Purkinje cell (primary cell): ENCODE measurements around the gene STYXL1. TPM values are rescaled to one million over a fixed set of nuclear protein-coding genes. Genes with fewer than 3 reads are reported as not detected.

Experiments
- polyA plus RNA-seq: library from polyadenylated mRNA; unstranded; fragments of >200 nt; fragmentation: Nextera tagmentation; gene quantifications from 2 replicates; pipeline ENCODE4 v1.2.1, GENCODE V29; 2014

STYXL1 gene
- 19.5 and 30.5 TPM in 2 replicates for polyA plus RNA-seq

GRCh38 chr7:76047811-76048667 lies at the start of gene STYXL1, which contains the start of gene MDH2:
Gene STYXL1 (minus strand): TSS chr7:76048000. CDS start chr7:76030523, 17,477 bp downstream.
Gene MDH2 (plus strand): TSS chr7:76048106. CDS start chr7:76048161, 55 bp downstream.

DNA sequence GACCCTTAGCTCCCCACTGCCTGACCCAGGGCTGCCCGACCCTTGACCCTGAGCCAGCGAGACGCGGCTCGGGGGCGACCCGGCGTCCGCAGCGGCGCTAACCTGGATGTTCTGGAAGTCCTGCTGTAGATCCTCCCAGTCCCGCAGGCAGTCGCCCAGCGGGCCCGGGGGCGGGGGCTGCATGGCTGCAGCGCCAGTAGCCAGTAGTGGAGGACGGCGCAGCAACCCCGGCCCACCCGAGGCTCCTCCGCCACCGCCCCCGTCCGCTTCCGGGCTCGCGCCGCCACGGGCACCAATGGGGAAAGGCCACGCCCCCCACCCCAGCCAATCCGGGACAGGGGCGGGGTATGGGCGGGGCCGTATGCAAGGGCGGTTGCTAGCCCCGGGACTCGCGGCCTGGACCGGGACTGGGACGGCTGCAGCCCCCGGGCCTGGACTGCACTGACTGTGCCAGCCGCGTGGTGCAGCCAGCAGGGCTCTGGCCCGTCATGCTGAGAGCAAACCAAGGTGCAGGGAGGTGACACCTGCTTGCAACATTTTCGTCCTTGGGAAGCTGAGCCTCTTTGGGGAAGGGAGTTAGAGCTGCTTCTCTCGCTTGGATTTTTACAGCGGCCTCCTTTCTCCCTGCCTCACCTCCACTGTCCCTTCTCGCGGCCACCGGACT lies 53.3 kb downstream of the STYXL1 start, which contains the start of gene TMEM120A:
TSS of gene TMEM120A (minus strand) at position 208 of the 664 bp plus-strand sequence. CDS start at position 183, 25 bp downstream.

Other genes with a start within 250 kb of the STYXL1 start
- not detected in 2 replicates for gene CCL24, start 234.2 kb downstream of the STYXL1 start, polyA plus RNA-seq
- gene RHBDD2, start 169.0 kb downstream of the STYXL1 start, polyA plus RNA-seq: 174 and 209 TPM in 2 replicates
- 16.8 and 31.9 TPM in 2 replicates for gene POR, start 132.8 kb downstream of the STYXL1 start, polyA plus RNA-seq
- 14.4 and 22.6 TPM in 2 replicates for gene TMEM120A, start 53.4 kb downstream of the STYXL1 start, polyA plus RNA-seq
- gene MDH2, start 106 bp upstream of the STYXL1 start, polyA plus RNA-seq: 94.4 and 113 TPM in 2 replicates
- 4.1 and 7.0 TPM in 2 replicates for gene SRRM3, start 153.9 kb upstream of the STYXL1 start, polyA plus RNA-seq